IPS-15b (cell line): ENCODE measurements around the gene FOXD2.

Experiments
- H3K27me3 ChIP-seq: one replicate; pipeline ENCODE4 v1.6.1; 2013; ENCODE audit warnings: low read length; ENCODE audit not compliant: control insufficient read depth, insufficient read depth
- H3K36me3 ChIP-seq: one replicate; pipeline ENCODE4 v1.6.1; 2013; ENCODE audit warnings: low read length; ENCODE audit not compliant: control insufficient read depth, insufficient read depth
- H3K4me1 ChIP-seq: one replicate; pipeline ENCODE4 v1.6.1; 2013; ENCODE audit warnings: mild to moderate bottlenecking, low read length; ENCODE audit not compliant: control insufficient read depth, insufficient read depth
- H3K4me3 ChIP-seq: one replicate; pipeline ENCODE4 v1.5.1; 2013; ENCODE audit warnings: low read depth, low read length
- H3K9ac ChIP-seq: one replicate; pipeline ENCODE4 v1.6.1; 2013; ENCODE audit warnings: low read depth, mild to moderate bottlenecking, low read length
- H3K9me3 ChIP-seq: one replicate; pipeline ENCODE4 v1.6.1; 2013; ENCODE audit warnings: mild to moderate bottlenecking, low read length; ENCODE audit not compliant: control insufficient read depth, insufficient read depth

FOXD2 gene

DNA sequence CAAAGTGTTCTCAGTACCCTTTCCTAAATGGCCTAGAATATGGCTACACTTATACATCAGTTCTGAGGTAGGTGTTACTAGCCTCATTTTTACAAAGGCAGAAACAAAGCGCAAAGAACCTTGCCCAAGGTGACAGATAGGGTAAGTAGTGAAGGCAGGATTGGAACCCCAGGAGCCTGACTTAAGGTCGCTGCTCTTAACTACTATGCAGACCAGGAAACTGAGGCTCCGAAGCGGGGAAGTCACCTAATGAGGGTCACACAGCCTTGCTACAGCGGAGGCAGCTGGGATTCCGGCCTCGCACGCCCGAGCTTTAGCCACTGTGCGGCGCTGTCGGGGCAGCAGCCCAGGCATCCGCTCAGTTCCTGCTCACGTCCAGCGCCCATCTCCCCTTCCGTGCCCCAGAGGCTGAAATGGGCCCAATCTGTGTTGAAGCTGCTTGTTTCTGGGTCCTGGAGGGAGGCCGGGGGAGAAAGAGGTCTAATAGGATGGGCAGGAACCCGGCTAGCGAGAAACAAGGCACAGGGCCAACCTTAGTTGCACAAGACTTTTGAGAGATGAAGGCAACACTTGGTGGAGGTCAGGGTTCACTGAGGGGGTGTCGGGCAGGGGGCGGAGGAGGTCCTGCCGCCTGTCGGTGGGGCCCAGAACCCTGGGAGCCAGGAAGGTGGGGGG lies 1.4 kb upstream of the FOXD2 start:
- Histone ChIP-seq H3K9ac (no peak overlapping the region), H3K27me3 (peaks cover 90% of the 10 kb centered on the region), H3K9me3 (no peaks in the 10 kb centered on the region)

DNA sequence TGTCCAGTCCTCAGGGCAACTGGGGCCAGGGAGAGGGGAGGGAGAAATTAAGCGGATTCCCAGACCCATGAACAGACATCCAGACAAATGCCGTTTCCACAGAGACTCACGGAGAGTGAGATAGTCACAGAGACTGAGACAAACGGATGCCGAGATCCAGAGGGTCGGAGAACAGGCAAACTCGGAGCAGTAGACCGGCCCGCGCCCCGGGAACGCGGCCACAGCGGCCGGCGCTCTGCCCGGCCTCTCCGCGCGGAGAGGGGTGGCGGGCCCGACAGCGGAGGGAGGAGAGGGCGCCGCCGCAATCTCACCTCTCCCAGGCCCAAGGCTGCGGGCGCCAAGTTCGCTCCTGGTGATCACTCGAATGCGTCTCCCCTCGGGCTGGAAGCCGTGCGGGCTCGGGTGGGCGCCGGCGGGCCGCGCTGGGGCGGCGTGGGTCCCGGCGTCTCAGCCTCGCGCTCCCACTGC lies 831 bp upstream of the FOXD2 start:
- no peak overlapping the region for H3K9ac ChIP-seq
- H3K4me3 ChIP-seq = peak overlapping the region; percentile 45
- H3K4me1 ChIP-seq = peaks cover 8% of the 10 kb centered on the region
- no peaks in the 10 kb centered on the region for H3K36me3 ChIP-seq
- peaks cover 90% of the 10 kb centered on the region for H3K27me3 ChIP-seq
- H3K9me3 ChIP-seq = no peaks in the 10 kb centered on the region

More for the DNA sequence above, 1.4 kb upstream of the FOXD2 start:
- no peaks in the 10 kb centered on the region for H3K36me3 ChIP-seq
- peak overlapping the region; percentile 45 for H3K4me3 ChIP-seq
- H3K4me1 ChIP-seq = peaks cover 10% of the 10 kb centered on the region

DNA sequence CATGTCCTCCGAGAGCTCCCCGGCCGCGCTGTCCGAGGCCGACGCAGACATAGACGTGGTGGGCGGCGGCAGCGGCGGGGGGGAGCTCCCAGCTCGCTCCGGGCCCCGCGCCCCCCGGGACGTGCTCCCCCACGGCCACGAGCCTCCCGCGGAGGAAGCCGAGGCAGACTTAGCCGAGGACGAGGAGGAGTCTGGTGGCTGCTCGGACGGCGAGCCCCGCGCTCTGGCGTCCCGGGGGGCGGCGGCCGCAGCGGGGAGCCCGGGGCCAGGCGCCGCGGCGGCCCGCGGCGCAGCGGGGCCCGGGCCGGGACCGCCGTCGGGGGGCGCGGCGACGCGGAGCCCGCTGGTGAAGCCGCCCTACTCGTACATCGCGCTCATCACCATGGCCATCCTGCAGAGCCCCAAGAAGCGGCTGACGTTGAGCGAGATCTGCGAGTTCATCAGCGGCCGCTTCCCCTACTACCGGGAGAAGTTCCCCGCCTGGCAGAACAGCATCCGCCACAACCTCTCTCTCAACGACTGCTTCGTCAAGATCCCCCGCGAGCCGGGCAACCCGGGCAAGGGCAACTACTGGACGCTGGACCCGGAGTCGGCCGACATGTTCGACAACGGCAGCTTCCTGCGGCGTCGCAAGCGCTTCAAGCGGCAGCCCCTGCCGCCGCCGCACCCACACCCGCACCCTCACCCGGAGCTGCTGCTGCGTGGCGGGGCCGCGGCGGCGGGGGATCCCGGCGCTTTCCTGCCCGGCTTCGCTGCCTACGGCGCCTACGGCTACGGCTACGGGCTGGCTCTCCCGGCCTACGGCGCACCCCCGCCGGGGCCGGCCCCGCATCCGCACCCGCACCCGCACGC lies 547 bp downstream of the FOXD2 start:
- Histone ChIP-seq H3K4me3 (peak overlapping the region; percentile 26), H3K9ac (no peak overlapping the region), H3K27me3 (peaks cover 90% of the 10 kb centered on the region), H3K9me3 (no peaks in the 10 kb centered on the region), H3K4me1 (peaks cover 5% of the 10 kb centered on the region), H3K36me3 (no peaks in the 10 kb centered on the region)

DNA sequence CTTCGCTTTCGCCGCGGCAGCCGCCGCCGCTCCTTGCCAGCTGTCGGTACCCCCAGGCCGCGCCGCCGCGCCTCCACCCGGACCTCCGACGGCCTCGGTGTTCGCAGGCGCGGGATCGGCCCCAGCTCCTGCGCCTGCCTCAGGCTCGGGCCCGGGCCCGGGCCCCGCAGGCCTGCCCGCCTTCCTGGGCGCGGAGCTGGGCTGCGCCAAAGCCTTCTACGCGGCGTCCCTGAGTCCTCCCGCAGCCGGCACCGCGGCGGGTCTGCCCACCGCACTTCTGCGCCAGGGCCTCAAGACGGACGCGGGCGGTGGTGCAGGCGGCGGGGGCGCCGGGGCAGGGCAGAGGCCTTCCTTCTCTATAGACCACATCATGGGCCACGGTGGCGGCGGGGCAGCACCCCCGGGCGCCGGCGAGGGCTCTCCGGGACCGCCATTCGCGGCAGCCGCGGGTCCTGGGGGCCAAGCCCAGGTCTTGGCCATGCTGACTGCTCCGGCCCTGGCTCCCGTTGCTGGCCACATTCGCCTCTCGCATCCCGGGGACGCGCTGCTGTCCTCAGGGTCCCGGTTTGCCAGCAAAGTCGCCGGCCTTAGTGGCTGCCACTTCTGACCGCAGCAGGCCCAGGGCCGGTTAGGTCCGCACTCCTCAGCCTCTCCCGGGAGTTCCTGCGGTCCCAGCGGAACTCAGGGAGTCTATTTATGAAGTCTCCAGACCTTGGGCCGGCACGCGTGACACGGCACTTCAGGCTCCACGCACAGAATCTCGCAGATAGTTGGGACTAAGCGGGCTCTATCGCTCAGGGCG lies 1.4 kb downstream of the FOXD2 start:
- Histone ChIP-seq H3K4me1 (peaks cover 7% of the 10 kb centered on the region), H3K9ac (no peak overlapping the region), H3K27me3 (peaks cover 90% of the 10 kb centered on the region), H3K9me3 (no peaks in the 10 kb centered on the region), H3K36me3 (no peaks in the 10 kb centered on the region), H3K4me3 (peak overlapping the region; percentile 22)

DNA sequence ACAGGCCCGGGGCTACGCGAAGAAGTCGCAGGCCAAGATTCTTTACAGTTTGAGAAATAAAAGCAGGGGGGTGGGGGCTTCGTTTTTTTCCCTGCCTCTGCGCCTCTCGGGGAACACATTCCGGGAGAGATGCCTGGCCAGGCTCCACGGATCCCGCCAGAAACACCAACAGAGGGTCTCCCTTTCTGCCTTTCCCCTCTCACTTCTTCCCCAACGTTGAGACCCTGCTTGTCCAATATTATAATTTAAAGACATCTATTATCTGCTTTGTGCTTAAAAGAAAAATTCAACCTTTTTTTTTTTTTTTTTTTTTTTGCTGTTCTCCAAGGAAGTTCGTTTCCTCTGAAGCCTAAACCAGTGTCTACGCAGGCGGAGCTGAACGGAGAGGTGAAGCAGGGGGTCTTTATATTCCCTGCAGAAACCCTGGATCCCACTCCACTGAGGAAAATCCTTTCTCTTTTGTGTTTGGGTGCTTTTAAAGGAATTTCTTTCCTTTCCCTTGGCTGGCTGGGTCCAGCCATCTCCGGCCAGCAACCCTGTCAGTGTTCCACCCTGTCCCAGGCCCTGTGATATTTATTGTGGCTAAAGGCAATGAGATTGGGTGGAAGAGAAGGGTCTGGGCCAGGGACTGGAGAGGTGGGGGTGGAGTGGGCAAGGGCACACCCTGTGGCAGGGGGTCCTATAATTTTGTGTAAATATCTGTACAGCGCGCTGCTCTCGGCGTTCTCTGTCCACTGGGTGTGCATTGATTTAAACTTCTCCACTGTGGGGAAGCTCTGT lies 2.2 kb downstream of the FOXD2 start:
- H3K27me3 ChIP-seq = peaks cover 90% of the 10 kb centered on the region
- H3K4me3 ChIP-seq = peak overlapping the region; percentile 22
- H3K9ac ChIP-seq = no peak overlapping the region
- no peaks in the 10 kb centered on the region for H3K36me3 ChIP-seq
- no peaks in the 10 kb centered on the region for H3K9me3 ChIP-seq
- H3K4me1 ChIP-seq = peaks cover 7% of the 10 kb centered on the region

DNA sequence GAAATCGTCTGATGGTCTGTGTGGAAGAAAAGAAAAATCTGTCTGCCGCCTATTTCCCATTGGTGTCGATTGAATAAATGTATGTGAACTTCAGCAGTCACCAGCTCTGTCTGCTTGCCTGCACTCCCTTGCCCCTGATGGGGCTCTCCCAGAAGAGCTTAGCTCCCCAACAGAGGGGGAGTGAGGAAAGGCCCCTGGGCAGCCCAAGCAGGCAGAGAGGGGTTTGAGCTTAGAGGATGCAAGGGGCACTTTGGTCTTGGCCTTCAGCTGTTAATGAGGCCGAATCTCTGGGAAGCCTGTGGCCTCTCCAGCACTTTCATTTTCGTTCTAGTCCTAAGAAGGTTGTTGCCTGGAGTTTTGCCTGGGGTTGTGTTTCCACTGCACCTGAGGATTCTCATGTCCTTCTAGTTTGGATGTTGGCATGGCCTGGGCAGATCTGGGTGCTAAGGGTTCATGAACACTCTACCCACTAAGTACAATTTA lies 2.8 kb downstream of the FOXD2 start:
- H3K9me3 ChIP-seq = no peaks in the 10 kb centered on the region
- H3K36me3 ChIP-seq = no peaks in the 10 kb centered on the region
- peak overlapping the region; percentile 8 for H3K4me3 ChIP-seq
- H3K9ac ChIP-seq = no peak overlapping the region
- H3K27me3 ChIP-seq = peaks cover 90% of the 10 kb centered on the region
- peaks cover 10% of the 10 kb centered on the region for H3K4me1 ChIP-seq

DNA sequence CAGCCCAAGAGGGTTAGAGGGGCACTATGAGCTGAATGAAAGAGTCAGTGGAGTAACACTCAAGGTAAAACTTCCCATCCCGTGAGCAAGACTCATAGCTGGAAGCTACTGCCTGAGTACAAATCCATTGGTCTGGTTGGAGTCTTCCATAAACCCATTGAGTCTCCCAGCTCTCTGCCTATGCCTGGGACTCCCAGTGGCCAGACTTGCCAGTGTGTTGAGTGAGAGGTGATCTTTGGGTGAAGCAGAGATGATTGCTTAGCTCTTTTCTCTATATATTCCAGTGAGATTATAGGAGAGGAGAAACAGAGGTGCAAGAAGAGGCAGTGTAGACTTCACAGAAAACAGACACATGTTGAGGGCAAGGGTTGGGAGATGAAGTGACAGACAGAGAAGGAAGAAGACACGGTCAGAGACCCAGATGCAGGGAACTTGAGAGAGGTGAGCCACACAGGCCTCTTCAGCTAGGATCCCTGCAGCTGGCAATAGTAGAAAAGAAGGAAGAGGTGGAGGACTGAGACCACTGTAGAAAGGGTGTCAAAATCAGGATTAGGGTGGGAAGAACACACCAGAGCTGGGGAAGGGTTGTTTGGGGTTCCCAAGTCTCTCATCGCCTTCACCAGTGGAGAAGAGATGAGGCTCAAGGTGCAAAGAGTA lies 3.7 kb downstream of the FOXD2 start:
- Histone ChIP-seq H3K9me3 (no peaks in the 10 kb centered on the region), H3K36me3 (no peaks in the 10 kb centered on the region), H3K27me3 (peaks cover 90% of the 10 kb centered on the region), H3K4me3 (peak overlapping the region; percentile 8), H3K4me1 (peaks cover 10% of the 10 kb centered on the region), H3K9ac (no peak overlapping the region)

DNA sequence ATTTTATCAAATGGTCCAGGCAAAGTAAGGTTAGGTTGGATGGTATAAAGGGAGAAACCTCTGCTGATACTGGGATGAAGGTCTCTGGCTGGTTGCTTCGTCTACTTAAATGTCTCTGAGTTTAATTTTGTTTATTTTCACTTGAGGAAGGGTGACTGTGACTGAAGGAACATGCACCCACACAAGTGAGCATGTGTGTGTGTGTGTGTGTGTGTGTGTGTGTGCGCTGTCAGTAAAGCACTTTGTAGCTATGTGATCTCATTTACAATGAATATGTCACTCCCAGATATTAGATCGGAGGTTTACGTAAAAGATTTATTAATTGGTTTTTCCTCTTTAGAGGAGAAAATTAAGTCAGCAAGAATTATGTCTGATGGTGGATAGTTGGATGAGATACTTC lies 4.4 kb downstream of the FOXD2 start:
- Histone ChIP-seq H3K9ac (no peak overlapping the region), H3K36me3 (no peaks in the 10 kb centered on the region), H3K4me3 (peak overlapping the region; percentile 8), H3K4me1 (peaks cover 7% of the 10 kb centered on the region), H3K27me3 (peaks cover 90% of the 10 kb centered on the region), H3K9me3 (no peaks in the 10 kb centered on the region)

DNA sequence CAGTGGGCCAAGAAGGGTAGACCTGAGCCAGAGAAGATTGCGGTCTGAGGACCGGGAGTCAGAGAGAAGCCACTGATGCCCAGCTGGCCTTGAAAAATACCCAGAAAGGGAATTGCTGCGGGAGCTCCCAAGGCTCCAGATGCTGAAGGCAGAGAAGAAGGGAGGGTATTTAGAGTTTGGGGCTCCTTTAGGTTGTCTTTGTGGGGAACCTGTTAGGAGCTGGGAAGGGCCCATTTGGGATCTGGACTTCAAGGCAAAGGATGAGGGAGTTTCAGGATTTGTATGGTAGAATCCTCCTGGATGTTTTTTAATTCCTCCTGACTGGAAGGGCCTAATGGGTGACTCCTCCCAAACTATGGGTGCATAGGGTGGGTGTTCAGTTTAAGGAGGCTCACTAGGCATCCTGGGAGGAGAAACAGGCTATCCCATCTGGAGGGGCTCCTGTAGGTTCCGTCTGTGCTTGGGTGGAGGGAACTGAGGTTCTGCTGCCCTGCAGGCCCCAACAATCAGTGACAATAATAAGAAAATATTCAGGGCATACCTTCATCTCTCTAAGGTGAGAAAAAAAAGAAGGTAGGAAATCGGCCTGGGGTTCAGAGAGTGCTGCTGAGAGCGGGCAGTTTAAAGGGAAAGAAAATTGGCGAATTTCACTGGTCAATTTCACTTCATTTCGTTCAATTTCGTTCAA lies 5.1 kb downstream of the FOXD2 start:
- H3K9ac ChIP-seq = no peak overlapping the region
- peaks cover 97% of the 10 kb centered on the region for H3K27me3 ChIP-seq
- H3K4me1 ChIP-seq = peaks cover 7% of the 10 kb centered on the region
- no peak overlapping the region for H3K4me3 ChIP-seq
- no peaks in the 10 kb centered on the region for H3K36me3 ChIP-seq
- no peaks in the 10 kb centered on the region for H3K9me3 ChIP-seq

DNA sequence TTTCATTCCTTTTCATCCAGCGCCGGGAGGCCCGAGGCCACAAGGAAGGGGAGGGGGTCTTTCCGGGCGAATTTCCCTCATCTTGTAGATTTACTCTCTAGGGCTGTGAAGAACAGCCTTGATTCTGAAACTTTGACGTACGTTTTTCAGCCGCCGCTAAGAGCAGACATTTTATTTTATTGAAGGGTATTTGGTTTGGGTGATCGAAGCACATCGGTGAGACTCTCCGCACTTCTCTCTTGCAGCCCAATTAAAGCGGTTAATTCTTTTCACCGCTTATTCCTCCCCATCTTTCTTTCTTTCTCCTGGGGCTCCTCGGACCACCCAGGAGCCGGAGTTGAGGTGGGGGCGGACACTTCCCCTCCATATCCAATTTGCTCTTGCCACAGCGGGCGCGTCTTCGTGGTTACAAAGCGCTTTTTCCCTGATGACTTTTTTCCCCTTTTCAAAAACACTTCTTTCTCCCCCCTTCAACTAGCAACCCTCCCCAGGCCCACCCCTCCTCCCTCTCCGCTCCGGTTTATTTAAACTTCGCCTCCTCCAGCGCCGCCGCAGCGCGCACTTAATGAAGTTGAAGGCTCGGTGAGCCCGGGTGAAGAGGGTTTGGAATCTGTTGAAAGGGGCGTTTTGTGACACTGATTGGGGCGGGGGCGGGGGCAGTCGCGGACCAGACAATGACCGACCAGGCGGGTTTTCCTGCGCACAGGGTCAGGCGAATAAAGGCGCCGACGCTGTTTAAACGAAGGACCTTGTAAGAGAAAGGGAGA lies 5.9 kb downstream of the FOXD2 start:
- Histone ChIP-seq H3K27me3 (peaks cover 99% of the 10 kb centered on the region), H3K9ac (no peak overlapping the region), H3K4me1 (peaks cover 7% of the 10 kb centered on the region), H3K9me3 (no peaks in the 10 kb centered on the region), H3K36me3 (no peaks in the 10 kb centered on the region), H3K4me3 (peak overlapping the region; percentile 15)
